ENCODE measurements around the gene COL25A1.

Gene COL25A1

DNA sequence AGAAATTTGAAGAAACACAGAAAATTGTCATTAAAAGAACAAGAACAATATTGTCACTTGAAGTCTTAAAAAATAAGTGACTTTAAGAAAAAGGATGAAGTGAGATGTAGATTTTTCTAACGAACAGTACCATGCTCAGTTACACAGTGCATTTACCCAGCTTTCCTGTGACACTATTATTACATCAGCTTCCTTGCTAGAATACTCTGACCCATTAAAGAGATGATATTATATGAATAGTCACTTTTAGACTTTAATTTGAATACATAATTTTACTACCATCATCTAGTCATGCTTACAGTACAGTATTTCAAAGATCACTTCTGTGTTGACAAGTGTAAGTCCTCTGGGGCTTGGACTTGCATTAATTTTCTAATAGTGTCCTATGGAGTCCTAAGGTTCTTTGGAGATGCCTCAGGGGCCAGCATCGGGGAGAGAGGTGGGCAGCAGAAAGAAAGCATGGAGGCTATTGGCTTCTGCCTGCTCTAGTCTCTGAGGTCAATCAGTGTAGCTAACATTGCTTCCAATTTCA is 10.7 kb downstream of the COL25A1 start:
- no peak for DNase-seq (ENCODE audit: low read depth)

DNA sequence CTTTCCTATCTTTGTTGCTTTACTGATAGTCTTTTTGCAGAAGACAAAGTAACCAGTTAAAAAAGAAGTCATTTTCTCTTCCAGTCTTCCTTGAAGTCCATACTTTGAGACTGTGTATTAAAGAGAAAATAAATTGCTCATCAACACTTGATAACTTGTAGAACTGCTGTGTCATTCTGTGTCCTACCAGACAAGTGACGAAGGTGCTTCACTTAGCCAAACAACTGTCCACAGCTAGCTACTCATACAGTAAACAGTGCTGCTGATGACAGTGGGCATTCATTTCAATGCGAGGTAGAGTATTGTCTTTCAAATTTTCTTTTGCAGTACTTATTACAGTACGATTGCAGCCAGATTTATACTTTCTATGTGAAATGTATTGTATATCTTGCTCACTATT is 11.5 kb downstream of the COL25A1 start:
- DNase-seq (ENCODE audit: low read depth), result no peak

DNA sequence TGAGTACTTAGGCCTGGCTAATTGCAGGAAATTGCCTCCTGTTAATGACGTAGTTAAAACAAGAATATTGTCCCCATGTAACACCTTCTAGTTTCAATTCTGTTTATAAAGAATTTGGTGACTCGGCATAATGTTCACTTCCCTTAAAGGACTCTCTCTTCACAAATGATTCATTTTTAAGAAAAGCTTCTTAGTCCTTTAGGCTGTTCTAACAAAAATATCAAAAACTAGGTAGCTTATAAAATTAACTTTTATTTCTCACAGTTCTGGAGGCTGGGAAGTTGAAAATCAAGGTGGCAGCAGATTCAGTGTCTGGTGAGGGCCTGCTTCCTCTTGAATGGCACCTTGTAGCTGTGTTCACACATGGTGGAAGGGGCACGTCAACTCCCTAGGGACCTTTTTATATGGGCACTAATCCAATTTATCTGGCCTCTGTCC is 23.8 kb downstream of the COL25A1 start:
- no peak for DNase-seq (ENCODE audit: low read depth)

DNA sequence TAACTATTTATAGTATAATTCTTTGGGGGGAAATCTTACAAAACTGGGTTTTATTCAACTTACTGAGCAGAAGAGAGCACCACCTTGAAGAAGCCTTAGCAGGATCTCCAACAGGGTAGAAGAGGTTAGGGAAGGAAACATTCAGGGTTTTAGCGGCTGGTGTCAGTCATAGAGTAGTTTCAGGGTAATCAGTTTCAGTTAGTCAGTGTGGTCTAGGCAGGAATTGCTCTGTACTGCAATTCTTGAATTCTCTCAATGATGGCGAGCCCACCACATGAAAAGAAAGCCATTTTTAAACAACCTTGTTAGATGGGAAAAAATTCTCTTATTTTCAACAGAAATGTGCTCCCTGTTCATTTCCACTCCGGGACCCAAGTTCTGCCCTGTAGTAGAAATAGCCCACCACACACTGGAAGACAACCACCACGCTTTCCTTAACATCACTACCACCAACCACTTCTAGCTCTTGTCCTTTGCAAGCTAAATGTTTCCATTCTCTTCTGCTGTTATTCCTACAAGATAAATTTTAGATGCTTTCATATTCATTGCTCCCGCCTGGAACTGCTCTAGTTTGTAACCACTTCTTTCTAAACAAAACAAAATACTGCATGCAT is 25.9 kb downstream of the COL25A1 start:
- DNase-seq (ENCODE audit: low read depth), result no peak

DNA sequence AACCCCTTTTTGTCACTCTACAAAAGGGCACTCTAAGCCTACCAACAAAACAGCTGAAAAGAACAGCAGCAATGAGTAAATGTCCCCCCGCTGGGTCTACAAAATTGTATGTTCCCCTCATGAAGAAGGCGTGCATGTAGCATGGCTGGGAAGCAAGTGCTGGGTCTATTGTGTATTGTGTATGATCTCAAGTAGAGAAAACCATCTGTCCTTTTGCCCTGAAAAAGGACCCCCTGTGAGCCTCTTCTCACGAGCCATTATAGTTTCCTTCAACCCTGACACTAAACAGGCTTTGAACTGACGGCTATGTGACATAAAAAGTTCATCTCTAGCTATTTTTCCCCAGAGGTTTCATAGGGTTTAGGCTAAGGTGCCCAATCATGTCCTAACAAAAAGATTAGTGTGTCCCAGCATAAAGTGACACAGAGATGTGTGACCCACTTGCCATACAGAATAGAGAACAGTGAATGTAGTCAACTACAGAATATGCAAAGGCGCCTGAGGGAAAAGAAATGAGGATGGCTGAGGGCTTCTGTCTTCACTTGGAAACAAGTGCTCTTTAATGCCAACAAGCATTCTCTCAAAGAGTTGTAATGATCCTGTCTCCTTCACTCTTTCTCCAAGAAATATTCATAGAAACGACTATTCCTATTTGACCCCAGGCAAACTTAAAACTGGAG is 27.3 kb downstream of the COL25A1 start:
- DNase-seq (ENCODE audit: low read depth), result no peak

DNA sequence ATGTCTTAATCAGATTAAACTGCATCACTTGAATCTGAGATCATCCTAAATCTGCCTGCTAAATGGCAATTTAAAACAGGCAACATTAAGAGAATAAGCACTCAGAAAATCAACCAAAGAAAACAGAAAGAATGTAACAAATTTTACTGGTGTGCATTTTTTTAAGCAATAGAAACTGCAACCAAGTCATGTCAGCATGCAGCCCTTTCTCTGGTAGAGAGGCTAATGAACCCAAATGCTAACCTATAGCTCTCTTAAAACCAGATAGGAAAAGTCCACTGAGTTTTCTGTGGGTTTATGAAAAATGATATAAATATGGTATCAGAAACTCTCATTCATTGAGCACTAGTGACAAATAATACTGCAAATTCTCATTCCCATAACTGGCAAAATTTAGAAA is 35.6 kb downstream of the COL25A1 start:
- DNase-seq (ENCODE audit: low read depth), result no peak

DNA sequence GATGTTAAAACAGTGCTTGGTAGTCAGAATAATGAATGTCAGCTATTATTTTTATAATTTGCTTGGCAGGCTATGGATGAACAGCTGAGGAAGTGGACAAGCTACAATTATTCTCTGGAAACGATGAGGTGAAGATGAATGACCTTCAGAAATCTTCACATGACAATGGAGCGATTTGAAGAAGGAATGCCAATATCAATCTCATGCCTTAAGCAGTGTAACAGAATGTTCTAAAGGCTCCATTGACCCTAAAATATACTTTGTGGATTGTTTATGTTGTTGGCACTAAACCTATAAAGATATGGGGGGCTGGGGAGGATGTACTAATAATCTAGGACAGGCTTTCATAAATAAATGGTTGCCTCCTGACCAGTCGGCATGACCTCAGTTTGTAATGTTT is 36.2 kb downstream of the COL25A1 start:
- DNase-seq (ENCODE audit: low read depth), result no peak

DNA sequence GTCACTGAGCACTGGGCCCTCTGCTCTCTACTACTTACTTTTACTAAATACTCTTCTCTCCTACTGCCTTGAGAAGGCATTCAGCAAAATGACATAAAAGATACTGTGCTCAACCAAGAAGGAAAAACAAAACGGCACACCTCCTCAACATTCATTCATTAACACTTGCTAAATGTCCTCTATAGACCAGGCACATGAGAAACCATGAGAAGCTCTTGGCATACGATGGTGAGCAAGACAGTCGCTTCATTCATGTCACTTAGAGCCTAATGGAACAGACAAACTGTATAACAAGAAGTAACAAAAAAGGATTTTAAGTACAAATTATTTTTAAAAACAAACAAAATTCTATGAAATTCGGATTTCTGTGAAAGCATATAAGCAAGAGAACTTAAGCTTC is 38.7 kb downstream of the COL25A1 start:
- DNase-seq (ENCODE audit: low read depth), result no peak

DNA sequence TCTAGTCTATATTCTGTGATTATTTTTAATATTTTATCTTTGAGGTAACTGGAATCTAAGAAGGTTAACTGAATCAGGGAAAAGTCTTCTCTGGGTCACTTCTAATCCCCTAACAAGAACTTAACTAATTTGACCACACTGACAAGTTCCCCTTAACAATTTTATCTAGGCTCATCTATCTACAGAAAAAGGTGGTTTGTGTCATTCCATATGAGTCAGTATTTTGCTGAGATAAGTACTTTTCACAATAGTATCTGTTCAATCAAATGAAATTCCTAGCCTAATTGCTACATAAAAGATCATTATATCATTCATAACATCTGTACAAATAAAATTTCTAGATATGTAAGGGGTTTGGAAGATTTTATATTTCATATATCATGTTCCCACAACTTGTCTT is 45.6 kb downstream of the COL25A1 start:
- no peak for DNase-seq (ENCODE audit: low read depth)

DNA sequence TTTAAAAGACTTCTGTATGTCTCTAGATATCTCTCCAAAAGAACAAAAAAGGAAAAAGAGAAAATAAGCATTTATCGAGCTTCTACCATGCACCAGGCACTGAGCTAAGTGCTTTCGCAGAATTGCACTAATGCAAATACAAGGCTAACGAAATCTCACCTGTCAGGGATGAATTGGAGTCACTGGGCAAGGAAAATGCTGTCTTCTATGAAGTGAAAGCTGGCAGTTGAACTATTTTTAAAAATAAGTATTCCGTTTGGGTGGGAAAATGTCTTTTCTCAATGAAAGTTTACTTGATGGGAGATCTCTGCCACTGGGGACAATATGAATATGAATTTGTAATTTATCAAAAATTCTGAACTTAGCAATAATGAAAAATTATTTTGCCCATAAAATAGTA is 47.6 kb downstream of the COL25A1 start:
- DNase-seq (ENCODE audit: low read depth), result no peak

DNA sequence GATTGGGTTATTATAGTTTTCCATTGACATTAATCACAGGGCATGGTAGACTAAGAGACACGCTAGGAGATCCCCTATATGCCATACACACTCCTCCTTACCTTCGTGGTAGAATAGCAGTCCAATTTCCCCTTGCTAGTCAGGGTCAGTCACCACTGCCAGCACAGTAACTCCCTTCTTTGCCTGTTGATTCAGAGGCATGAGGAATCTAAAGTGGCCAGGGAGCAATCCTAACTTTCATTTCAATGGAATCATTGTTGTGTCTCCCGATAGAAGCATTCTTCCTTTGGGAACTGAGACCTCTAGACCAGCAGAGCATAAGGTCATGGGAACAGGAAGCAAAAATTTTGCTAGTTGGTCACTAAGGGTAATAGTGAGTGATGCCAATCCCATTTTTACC is 51.1 kb downstream of the COL25A1 start:
- DNase-seq (ENCODE audit: low read depth), result no peak

DNA sequence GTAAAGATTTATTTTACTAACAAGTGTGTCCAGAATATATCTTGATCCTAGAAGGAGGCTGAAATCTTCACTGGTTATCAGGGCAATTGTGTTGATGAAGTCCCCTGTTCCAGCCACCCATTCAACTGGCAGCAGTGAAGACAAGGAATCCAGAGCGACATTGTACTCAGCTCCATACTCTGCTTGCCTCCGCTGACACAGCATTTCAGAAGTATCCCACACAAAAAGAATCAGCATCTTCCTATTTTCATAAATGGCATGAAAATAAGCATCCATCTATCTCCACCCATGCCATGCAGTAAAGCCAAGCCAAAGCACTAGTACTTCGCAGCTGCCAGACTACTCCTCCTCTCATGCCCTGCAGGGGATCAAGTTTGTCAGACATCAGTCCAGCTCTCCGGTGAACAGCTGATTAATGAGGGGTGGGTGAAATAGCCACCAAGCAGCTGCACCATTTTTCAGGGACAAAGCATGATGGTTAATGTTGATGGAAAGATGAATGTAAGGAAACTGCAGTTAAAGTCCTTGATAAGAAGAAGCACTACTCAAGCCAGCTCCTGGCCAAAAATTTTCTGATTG is 54.0 kb downstream of the COL25A1 start:
- no peak for DNase-seq (ENCODE audit: low read depth)

DNA sequence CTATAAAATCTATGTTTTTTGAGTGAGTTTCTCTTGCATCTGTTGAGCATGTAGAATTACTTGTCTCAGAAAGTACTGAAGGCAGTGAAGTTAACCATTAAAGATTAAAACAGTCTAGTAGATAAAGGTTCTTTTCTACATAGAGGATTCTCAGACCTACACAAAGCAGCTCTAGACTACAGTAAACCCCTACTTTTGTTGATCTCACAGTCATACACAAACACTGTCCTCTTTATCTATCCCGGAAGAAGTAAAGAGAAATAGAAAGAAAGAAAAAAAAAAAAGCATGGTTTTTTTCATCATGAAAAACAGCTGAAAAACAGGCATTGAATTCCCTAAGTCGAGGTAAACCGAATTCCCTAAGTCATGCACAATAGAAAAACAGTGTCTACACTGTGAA is 58.6 kb downstream of the COL25A1 start:
- no peak for DNase-seq (ENCODE audit: low read depth)

DNA sequence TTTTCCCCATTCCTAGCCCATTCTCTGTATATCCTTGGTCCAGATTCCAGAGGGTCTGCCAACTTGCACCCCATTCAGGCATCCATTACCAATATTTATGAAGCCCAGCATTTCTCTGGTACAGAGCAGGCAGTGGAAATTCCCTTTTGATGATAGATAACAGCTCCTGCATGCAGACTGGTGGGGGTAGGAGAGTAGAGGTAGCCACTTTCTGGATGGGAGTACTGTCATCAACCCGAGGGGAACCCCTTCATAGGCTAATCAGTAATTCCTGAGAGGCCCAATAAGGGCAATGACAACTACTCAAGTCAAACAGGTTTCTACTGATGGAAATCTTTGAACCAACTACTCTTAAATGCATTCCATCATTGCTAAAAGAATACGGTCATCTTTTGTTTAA is 63.7 kb downstream of the COL25A1 start:
- no peak for DNase-seq (ENCODE audit: low read depth)

DNA sequence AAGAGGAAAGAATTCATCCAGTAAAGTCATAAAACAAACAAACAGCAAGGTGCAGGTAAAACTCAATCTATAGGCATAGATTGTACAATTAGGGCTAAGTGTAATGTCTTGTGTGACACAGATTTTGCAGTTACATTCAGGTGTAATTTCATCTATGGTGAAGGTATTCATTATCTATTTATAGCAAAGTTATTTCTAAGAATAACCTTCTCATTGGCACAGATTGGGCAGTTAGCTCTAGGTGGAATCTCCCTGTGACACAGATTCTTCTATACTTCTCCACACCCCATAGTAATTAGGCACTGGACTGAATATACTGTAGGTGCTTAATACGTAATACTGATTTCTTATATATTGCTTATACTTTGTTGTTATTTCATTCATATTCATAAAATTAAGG is 66.8 kb downstream of the COL25A1 start:
- no peak for DNase-seq (ENCODE audit: low read depth)

DNA sequence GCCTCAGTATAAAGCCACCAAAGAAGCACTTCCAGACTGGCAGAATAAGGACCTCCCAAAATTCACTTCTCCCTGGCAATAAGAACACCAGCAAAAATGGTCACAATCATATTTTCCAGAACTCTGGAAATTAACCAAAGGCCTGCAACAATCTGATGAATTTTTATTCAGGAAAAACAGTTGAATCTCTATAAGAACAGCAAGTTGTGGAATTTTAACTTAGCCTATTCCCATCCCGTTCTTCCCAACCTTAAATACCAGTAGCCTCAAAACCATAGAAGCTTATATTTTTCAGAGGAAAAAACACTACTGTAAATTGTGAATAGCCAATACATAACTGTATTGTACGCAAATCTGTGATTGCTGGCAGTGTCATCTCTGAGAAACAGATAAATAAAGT is 67.9 kb downstream of the COL25A1 start:
- DNase-seq (ENCODE audit: low read depth), result no peak

DNA sequence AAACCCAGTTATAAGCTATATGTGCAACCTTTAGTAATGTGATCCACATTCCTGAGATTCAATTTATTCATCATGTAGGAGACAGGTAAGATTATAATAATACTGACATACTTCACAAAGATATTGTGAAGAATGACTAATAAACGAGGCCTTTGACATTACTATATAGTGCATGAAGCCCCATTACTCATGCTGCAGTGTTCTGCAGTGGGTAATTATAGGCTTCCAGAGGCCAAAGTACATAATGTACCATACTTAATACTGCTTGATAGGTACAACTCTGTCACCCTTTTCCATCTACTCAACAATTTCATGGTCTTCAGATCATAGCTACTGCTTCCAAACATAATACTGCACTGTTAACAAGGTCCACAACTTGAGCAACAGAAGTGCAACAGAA is 68.9 kb downstream of the COL25A1 start:
- DNase-seq (ENCODE audit: low read depth), result no peak

DNA sequence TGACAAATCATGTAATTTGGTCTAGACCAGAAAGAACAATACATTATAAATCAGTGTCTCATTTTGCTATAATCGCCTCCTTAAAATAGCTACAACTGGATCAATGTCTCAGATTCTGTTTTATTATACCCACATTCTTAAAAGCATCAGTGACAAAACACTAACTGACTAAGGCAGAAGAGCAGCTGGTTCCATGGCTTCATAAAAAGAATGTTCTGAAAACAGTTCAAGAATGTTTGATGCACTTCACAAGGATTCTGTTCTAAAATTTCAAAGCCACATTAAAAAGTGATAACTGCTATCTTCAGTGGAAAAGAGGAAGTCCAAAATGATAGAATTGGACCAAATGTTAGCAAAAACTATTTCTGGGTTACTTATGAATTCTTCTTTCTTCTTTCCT is 69.8 kb downstream of the COL25A1 start:
- no peak for DNase-seq (ENCODE audit: low read depth)

DNA sequence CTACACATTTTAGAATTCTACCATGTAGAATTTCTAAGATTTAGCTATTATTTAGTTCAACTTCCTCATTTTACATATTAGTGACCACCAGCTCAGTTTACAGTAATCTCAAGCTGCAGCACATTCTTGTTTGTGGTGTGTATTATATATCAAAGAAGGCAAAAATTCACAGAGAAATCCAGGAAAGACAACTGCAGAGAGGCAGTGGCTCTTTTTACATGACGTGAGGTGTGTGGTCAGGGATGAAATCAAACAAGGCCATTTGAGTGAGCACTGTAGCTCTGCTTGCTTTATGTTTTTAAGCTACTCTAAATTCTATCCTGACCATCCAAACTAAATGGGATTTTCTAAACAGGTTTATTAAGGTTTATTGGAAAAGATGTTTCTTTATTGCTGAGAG is 71.1 kb downstream of the COL25A1 start:
- no peak for DNase-seq (ENCODE audit: low read depth)

DNA sequence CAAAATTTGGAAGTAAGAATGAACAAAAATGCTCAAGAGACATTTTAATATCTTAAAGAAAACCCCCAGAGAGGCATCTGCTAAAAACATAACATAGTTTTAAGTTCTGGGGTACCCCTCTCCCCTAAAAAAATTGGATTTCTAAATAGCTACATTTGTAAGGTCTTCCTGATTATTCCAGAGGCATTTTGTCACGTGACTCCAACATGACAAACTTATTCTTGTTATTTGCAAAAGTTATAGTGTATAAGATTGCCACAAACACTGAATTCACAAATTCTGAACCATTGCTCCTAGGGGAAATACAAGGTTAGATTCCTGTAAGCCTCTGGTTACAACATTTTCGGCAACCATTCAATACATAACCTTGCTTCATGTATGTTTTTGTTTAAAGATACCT is 73.4 kb downstream of the COL25A1 start:
- DNase-seq (ENCODE audit: low read depth), result no peak

DNA sequence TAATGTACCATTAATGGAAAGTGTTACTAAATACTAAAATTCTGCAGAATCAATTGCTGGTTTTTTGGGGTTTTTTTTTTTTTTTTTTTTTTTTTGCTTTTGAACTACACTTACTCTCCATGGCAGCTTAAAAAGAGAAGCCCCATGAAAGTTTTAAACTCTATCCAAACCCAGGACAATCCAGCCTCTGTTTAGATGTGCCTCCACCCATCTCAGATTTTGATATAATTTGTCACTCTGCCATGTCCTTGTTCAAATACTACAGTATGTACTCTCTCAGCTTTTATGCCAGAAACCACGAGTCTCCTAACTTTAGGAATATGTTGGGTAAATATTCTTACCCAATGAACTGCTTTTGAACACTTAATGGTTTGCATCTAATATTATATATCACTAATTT is 84.2 kb downstream of the COL25A1 start:
- no peak for DNase-seq (ENCODE audit: low read depth)

DNA sequence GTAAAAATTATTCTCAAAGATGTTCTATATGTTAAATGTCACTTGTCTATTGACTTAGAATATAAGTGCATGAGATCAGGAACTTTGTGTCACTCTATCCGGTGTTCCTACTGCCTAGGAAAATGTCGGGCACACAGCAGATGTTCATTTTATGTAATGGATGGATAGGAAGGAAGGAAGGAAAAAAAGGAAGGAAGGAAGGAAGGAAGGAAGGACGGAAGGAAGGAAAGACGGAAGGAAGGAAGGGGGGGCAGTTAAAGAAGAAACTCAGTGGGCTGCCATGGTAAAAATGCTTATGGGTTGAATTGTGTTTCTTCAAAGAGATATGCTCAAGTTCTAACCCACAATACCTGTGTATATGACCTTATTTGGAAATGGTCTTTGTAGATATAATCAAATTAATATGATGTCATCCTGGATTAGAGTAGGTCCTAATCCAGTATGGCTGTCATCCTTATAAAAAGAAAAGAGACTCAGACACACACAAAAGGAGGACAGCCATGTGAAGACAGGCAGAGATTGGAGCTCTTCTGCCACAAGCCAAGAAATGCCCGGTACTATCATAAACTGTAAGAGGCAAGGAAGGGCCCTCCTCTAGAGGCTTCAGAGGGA is 86.3 kb downstream of the COL25A1 start:
- no peak for DNase-seq (ENCODE audit: low read depth)

DNA sequence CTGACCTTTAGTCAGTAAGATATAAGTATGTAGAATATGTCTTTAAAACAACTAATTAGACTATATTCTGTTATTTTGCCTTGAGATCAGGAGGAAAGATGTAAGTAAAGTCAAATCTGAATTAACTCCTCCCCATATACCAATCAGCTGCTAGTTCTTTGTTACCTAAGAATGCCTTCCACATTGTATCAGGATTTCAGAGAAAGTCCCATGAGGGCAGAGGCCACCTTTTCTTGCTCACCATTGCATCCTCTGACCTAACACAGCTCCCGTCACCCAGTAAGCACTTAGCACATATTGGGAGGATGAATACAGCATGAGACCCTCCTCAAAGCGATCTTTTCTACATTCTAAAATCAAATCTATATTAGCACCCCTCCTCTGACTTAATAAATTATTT is 87.0 kb downstream of the COL25A1 start:
- DNase-seq (ENCODE audit: low read depth), result no peak
